ENCODE results near the gene XXYLT1.
"Not testable (repeated sequence)": the region's sequence is repeated elsewhere in the genome, so short reads cannot be mapped to it uniquely, and the experiment has no call there.

XXYLT1 gene

GRCh38 chr3:195204360-195205163, 66.4 kb downstream of the XXYLT1 start:
- no peak for DNase-seq

GRCh38 chr3:195203606-195204005, 67.4 kb downstream of the XXYLT1 start:
- DNase-seq: no peak

- DNase-seq: no peak
Measured at GRCh38 chr3:195201295-195201694, 69.7 kb downstream of the XXYLT1 start.

DNA sequence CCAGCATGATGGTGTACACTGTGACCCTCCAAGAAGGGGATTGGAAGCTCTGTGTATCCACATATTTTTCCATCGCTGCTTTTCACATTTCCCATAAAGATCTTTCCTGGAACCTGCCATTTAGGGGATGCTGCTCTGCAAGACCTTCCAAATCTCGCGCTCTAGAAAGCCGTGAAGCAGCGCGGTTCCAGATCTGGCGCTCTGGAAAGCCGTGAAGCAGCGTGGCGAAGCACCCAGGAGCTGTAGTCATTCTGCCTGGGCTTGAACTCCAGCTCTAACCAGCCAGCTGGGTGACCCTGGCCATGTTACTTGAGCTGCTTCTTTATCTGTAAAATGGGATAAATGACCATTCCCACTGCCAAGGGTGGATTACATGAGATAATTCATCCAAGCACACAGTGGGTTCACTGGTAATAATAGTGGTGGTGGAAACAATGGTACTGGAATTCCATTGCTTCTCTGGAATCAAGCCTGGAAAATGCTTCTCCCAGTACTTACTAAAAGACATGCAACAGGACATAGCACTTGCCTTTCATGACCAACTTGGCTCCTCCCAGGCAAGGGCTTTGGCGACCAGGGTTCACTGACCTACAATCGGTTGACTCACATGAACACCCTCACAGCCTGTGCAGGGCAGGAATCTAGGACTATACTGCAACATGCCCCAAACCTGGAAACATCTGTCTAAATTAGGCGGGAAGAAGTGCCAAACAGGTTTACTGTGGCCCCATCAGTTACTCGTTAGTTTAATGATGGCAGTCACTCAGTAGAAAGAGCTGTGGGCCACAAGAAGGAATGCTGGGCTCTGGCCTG, 70.7 kb downstream of the XXYLT1 start:
- no peak for DNase-seq

DNA sequence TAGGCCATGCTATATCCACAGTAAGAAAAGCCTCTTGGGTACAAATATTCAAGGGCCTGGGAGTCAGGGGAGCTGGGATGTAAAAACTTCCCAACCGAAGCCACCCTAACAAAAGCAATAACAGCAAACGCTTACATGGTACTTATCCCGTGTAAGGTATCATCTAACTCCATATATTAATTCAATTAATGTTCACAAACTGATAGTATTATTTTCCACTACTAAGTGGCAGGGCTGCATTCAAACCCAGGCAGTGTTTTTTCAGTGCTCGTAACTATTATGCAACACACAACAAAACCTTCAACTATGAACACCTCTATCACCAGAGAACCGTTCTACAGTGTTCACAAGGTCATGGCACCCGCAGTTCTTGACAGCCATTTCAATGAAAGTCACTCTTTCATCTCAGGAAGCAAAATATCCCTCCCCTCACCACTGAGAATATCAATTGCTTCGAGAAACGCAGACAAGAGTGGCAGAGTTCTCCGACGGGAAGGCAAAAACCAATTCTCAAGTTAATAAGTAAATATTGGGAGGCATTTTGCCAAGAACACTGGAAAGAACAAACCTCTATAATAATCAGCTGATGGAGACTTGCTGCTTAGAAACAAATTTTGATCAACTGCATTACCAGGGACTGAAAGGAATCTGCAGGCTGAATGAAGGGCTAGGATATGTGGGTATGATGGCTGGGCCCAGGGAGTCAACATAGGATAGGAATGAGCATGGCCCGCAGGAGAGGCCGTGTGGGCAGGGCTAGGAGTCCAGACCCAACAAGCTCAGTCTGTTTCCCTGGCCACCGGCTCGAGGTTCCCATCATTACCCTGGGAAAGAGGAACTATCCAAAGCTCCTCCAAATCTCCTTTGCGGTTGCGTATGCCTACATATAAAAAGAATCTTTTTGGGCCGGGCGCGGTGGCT, 72.3 kb downstream of the XXYLT1 start:
- no peak for DNase-seq

GRCh38 chr3:195197765-195198425, 73.1 kb downstream of the XXYLT1 start:
- no peak for DNase-seq

DNA sequence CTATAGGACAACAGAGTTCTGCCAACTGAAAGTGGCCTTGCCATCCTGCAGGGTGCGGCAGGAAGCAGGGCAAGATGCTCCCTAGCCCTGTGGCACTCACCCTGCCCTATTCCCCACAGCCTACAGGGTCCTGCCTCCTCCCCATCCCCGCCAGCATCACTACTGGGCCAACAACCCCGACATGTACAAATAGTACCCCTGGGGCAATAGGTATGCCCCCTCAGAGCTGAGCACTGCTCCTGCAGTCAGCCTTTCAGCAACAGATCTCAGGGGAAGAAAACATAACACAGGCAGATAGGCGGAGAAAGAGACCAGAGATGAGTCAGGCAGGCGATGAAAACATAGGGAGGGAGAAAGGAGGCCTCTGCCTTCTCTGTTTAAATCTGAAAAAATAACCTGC, 74.7 kb downstream of the XXYLT1 start:
- no peak for DNase-seq

DNA sequence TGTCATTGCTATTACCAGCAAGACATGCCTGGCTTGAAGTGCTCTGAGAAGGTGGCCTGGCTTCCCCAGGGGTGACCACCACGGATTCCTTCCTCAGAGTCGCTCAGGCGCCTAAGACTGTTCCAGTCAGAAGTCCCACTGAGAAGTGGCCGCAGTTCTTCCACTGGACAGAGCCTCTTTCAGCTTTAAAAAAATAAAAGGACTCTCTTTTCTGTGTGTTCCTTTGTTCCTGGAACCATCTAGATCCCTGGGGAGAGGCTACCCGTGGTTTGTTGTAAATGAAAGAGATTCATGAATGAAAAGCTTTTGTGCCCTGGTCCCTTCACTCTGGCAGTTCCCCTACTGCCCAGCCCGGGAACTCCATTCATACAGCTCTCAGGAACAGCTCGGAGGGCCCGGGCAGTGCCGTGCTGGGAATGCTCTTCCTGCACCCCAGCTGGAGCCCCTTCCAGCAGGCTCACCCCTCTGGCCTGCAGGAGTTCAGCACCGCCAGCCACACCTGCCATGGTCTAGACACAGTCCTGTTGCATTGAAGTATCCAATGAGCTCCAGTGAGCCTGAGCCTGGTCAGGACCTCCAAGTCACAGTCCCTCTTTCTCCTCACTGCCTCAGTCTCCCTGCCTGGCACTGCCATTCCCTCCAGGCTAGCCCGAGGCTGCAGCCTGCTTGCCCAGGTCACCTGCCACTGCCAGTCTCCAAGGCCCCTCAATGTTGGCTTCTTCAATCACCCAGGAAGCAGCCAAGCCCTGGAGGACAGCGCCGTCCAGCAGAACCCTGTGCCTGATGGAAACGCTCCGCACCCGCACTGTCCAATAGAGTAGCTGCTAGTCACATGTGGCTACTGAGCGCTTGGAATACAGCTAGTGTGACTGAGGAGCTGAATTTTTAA, 75.4 kb downstream of the XXYLT1 start:
- no peak for DNase-seq

DNA sequence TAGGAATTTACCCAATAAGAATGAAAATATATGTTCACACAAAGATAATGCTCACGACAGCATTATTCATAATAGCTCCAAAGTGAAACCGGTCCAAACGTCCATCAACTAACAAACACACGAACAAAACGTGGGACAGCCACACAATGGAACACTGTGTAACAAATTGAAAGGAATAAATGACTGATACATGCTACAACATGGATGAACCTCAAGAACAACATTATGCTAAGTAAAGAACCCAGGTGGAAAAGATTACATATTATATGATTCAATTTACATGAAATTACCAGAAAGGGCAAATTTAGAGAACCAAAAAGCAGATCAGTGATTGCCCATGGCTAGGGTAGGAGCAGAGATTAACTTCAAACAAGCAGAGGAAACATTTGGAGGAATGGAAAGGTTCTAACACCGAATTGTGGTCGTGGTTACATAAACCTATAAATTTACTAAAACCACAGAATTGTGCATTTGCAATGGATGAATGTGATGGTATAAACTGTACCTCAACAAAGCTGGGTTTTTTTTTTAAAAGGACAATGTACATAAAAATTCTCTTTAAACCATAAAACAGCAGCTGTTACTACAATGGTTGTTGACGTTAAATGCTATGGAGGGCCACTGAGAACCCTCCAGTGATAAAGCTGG, 76.3 kb downstream of the XXYLT1 start:
- DNase-seq: no peak

DNA sequence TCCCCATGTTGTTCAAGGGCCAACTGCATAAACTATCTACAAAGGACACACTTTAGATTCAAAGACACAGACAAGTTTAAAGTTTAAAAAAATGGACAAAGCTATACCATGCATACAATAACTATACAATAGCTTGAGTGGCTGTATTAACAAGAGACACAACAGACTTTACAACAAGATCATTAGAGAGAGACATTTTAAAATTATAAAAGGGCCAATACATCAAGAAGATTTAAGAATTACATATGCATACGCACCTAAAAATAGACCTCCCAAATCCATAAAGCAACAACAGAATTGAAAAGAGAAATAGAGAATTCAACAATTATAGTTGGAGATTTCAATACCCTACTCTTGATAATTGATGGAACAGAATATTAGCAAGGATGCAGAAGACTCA, 79.4 kb downstream of the XXYLT1 start:
- DNase-seq: no peak

DNA sequence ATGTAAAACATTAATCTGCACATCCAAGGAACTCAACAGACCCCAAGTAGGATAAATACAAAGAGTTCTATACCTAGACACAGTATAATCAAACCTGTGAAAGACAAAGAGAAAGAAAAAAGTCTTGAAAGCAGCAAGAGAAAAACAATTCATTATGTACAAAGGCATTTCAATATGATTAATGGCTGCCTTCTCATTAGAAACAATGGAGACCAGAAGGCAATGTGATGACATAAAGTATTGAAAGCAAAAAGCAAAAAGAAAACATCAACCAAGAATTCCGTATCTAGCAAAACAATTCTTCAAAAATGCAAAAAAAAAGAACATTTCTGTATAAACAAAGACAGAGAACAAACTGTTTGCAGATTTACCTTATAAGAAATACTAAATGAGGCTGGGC, 81.1 kb downstream of the XXYLT1 start:
- DNase-seq: no peak

- DNase-seq: no peak
Measured at GRCh38 chr3:195188426-195188927, 82.5 kb downstream of the XXYLT1 start.

GRCh38 chr3:195187609-195188425, 83.1 kb downstream of the XXYLT1 start:
- no peak for DNase-seq

- DNase-seq: not testable (repeated sequence)
Measured at GRCh38 chr3:195186710-195187047, 84.3 kb downstream of the XXYLT1 start.

GRCh38 chr3:195186041-195186709, 84.8 kb downstream of the XXYLT1 start:
- no peak for DNase-seq

- DNase-seq: no peak
Measured at GRCh38 chr3:195185583-195185982, 85.4 kb downstream of the XXYLT1 start.

DNA sequence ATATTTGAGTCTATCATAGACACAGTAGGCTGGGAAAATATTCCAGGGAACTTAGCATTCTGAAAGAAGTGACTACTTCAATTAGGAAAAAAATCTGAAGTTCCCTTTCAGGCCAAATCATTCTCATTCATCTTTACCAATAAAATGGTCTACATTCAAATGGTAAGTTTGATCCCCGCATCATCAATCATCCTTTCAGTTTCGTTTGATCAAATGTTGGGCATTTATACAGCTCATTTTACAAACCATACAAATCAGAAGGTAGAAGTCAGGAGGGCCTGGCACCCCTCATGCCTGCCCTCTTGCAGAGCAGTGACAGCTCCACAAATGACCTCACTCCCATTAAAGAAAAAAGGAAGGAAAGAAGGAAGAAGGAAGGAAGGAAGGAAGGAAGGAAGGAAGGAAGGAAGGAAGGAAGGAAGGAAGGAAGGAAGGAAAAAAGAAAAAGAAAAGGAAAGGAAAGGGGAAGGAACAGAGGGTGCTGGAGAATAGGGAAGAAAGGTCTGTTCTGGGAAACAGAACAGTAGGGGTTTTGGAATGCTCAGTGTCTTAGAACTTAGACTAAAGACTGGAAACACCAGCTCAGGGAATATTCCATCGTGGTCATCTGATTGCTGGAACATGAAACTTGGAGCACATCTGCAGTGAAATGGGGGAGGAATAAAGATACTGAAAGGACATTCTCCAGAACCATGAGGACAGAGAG, 86.1 kb downstream of the XXYLT1 start:
- DNase-seq: no peak

DNA sequence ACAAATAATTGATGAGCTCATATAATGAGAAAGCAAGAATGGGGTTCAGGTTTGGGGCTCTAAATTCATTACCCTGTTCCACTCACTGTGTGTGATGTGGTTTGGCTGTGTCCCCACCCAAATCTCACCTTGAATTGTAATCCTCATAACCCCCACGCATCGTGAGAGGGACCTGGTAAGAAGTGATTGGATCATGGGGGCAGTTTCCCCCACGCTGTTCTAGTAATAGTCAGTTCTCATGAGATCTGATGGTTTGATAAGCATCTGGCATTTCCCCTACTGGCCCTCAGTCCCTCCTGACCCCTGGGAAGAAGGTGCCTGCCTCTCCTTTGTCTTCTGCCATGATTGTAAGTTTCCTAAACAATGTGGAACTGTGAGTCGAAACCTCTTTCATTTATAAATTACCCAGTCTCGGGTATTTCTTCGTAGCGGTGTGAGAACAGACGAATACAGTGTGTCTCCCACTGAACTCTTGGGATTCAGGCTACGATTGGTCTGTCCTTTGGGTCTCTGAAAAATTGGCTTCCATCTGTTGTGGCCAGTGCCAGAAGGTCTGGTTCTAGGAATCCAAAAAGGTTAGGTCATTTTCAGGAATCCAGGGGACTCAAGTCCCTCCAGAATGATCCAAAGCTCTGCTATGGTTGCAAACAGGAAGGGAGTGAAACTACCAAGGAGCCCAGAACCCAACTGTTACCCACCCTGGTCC, 87.7 kb downstream of the XXYLT1 start:
- no peak for DNase-seq
